Right lung (tissue), 10 donors: ENCODE results near the gene ZNF529. TPM values are rescaled to one million over a fixed set of nuclear protein-coding genes. Genes with fewer than 3 reads are reported as not detected.
"Not testable (repeated sequence)": the region's sequence is repeated elsewhere in the genome, so short reads cannot be mapped to it uniquely, and the experiment has no call there.

Experiments used
- DNase-seq, 2 donors: peaks; one replicate each; pipeline ENCODE4 v3.0.0-alpha.2; 2013
- long read RNA-seq, 8 donors: transcript quantifications; one replicate each; lab custom pipeline, GENCODE V29; 2026
- polyA plus RNA-seq, 5 donors: library from polyadenylated mRNA; unstranded; fragments of 120-200 nt; gene quantifications; one replicate each; pipeline versions ENCODE4 v1.2.1 to v1.2.3, GENCODE V29; 2013; ENCODE audit warnings: inconsistent platforms in 1 of 5, low replicate concordance in 1 of 5; ENCODE audit not compliant: insufficient read length in 5 of 5, insufficient read depth in 1 of 5

ZNF529 gene
- polyA plus RNA-seq: 10 to 100 TPM; 24.5 to 41.2 (median 32.7) TPM
- long read RNA-seq, donor 1, full-length matches to known transcripts: 3 of 20 reads
- long read RNA-seq, donor 1, partial matches to known transcripts: 17 of 20 reads
- long read RNA-seq, donor 1, other reads (novel, unspliced or antisense): 0 of 20 reads
- long read RNA-seq, donor 2: 0 reads
- long read RNA-seq, donor 3, full-length matches to known transcripts: 1 of 10 reads
- long read RNA-seq, donor 3, partial matches to known transcripts: 9 of 10 reads
- long read RNA-seq, donor 3, other reads (novel, unspliced or antisense): 0 of 10 reads
- long read RNA-seq, donor 4, partial matches to known transcripts: 0 of 2 reads
- long read RNA-seq, donor 4, other reads (novel, unspliced or antisense): 0 of 2 reads
- long read RNA-seq, donor 5, full-length matches to known transcripts: 1 of 1 reads
- long read RNA-seq, donor 5, partial matches to known transcripts: 0 of 1 reads
- long read RNA-seq, donor 5, other reads (novel, unspliced or antisense): 0 of 1 reads
- long read RNA-seq, donor 6, full-length matches to known transcripts: 5 of 12 reads
- long read RNA-seq, donor 6, partial matches to known transcripts: 7 of 12 reads
- long read RNA-seq, donor 6, other reads (novel, unspliced or antisense): 0 of 12 reads
- long read RNA-seq, donor 7, full-length matches to known transcripts: 4 of 4 reads
- long read RNA-seq, donor 7, partial matches to known transcripts: 0 of 4 reads
- long read RNA-seq, donor 7, other reads (novel, unspliced or antisense): 0 of 4 reads
- long read RNA-seq, donor 8, full-length matches to known transcripts: 1 of 8 reads
- long read RNA-seq, donor 8, partial matches to known transcripts: 7 of 8 reads
- long read RNA-seq, donor 8, other reads (novel, unspliced or antisense): 0 of 8 reads

DNA sequence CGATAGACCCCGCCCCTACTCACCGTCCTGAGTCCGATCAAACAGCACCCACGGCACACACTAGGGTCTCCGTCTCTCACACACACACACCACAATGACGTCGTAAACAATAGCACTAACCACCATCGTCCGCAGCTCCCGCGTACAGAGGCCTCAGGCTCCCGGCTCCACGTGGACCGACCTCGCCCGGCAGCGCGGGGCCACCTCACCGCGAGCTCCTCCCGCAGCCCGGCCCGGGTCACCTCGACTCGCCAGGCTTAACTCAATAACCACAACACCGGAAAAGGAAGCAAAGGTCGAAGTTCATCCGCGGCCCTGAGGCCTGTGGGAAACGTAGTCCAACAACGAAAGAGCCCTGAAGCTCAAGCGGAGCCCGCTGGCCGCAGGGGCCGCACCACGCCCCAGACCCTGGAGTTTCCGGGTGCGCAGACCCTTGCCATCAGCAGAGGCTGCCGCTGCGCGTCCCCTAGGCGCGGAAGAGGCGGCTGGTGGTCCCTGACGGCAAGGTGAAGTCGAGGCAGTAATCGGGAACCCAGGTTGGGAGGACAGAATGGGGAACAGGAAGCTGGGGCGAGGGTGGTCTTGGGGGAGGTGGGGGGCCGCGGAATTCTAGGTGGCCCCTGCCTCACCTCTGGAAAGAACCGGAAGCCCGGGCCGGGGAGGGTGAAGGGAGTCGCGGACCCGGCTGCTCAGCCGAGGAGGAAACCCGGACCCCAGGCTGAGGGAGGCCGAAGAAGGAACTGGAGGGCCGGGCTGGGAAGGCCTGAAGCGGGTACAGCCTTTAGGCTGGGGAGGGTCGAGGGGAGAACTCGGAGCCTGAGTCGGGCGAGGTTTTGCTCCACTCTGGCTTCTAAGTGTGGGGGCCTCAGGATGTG is at the start of gene ZNF529:
ZNF529 (minus strand) TSS at position 273 of the 875 bp plus-strand sequence. CDS start 946 bp downstream, outside the sequence.
- DNase-seq: peak; percentile 92 to 93

DNA sequence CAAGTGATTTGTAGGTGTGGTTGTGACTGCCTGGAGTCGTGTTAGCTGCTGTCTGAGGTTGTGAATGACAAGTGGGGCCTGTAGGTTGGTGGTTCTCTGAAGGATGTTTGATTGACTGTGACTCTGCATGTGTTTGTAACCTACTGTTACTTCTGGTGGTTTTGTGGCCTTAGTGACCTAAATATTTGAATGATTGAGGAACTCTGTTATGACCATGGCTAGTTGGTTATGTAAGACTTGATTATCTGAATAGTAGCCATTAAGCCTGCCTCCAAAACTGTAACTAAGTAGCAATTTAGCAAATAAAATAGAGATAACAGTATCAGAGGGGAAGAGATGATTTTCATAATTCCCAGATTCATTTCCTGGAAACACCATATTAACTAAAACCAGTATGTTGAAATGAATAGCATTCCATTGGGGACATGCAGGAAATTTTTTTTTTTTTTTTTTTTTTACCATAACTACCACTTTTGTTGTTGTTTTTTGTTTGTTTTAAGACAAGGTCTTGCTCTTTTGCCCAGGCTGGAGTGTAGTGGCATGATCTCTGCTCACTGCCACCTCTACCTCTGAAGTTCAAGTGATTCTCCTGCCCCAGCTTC is 32.9 kb upstream of the ZNF529 start:
- DNase-seq: no peak

DNA sequence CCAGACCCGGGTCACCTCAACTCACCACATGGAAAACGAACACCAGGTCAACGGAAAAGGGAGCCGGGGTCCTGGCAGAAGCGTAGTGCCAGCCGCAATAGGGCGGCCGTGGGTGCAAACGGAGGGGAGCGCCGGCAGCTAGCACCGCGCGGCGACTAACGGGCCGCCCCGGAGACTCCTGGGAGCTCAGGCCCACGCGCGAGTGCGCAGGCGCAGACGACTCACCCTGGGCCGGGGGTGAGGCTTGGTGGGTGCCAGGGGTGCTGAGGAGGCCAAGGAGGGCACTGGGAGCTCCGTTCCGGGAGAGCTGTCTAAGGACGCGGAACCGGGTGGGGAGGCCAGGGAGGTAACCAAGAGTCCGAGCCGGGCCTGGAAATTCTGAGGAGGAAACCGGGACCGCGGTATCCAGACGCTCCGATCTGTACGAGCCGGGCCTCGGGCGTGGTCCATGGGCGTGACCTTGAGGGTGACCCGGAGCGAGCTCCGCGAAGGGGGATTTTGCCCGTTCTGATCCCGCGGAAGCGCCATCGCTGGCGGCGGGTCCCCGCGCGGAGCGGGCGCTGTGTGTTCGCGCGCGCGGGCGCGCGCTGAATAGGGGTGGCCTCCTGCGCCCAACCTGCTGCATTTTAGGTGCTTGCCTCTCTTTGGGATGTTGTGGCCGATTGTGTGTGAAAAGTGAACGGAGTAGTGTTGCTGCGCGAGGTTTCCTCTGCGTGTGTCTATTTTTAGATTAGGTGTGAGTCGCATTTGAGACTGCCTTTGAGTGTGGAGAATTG is 32.2 kb upstream of the ZNF529 start, which contains the start of gene ZNF382:
ZNF382 (plus strand) TSS at position 213 of the 776 bp plus-strand sequence. CDS start 4,602 bp downstream, outside the sequence.
- DNase-seq: peak; percentile 78 to 80

DNA sequence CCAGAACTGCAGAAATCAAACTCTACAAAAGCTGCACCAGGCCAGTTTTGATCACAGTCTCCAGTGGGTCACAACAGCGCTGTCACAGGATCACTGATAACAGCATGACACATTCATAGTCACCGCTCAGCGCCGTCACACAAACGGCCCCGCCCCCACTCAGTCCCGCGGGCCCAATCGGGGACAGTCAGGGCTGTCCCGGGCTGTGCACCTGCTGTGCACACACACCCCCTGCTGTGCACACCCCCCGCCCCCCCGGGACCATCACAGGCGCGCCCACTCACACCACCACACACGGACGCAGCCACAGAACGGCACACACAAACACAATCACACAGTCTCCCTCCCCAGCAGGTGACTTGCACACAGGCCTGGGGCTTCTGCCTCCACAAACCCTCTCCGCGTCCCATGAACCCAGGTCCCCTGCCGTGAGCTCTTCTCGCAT is 31.6 kb upstream of the ZNF529 start:
- peak in 1 of 2 donors; percentile 43 for DNase-seq

DNA sequence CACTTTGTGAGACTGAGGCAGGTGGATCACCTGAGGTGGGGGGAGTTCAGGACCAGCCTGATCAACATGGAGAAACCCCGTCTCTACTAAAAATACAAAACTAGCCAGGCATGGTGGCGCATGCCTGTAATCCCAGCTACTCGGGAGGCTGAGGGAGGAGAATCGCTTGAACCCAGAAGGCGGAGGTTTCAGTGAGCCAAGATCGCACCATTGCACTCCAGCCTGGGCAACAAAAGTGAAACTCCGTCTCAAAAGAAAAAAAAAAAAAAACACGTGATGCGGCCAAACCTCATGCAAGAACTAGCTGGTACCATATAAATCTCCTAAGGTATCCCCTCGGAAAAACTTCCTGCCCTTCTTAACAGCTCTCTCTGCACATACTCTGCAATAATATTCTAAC is 29.6 kb upstream of the ZNF529 start:
- not testable (repeated sequence) for DNase-seq

DNA sequence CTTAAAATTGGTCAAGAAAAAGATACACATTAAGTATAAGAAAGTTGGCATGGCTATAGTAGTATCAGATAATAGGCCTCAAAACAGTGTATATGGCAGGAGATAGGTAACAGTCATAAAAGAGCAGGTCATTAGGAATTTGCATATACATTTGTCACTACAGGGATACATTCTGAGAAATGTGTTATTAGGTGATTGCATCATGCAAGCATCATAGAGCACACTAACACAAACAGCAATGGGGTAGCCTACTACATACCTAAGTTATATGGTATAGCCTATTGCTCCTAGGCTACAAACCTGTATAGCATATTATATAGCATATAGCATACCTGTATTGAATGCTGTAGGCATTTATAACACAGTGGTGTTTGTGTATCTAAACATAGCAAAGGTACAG is 6.2 kb upstream of the ZNF529 start:
- no peak for DNase-seq

DNA sequence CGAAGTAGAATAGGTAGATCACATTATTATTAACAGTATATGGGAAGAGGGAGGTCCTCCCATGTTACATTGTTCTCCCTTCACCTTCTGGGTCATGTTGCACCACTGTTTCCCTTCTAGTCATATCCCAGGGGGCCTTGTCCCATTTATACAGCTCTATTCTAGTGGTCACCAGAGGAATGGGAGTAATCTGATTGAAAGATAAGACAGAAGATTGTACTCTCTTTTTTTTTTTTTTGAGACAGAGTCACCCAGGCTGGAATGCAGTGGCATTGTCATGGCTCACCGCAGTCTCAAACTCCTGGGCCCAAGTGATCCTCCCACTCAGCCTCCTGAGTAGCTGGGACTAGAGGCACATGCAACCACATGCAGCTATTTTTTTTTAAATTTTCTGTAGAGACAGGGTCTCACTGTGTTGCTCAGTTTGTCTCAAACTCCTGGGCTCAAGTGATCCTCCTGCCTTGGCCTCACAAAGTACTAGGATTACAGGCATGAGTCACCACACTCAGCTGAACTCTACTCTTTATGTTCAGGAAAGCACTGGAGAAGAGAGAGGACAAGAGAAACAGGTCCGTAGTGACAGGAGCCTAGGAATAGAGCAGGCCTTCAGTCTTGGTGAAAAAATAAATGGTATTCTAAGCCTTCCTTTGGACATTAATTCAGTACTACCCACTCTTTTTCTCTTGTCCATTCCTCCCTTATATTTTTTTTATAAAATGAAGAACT is 4.3 kb upstream of the ZNF529 start:
- DNase-seq: no peak

DNA sequence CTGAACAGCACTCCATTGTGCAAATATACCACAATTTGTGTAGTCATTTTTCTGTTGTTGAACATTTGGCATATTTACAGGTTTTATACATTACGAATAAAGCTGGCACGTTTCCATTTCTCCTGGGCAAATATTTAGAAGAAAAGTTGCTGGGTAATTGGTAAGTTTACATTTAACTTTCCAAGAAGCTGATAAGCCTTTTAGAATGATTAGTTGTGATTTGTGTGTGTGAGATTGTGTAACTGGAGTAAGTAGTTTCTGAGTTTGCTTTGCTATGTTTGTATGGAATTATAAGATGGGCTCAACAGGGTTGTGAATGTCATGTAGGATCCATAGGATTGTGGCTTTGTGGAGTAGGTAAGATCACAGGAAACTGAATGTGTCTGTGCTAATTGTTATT is 1.6 kb upstream of the ZNF529 start:
- no peak for DNase-seq

DNA sequence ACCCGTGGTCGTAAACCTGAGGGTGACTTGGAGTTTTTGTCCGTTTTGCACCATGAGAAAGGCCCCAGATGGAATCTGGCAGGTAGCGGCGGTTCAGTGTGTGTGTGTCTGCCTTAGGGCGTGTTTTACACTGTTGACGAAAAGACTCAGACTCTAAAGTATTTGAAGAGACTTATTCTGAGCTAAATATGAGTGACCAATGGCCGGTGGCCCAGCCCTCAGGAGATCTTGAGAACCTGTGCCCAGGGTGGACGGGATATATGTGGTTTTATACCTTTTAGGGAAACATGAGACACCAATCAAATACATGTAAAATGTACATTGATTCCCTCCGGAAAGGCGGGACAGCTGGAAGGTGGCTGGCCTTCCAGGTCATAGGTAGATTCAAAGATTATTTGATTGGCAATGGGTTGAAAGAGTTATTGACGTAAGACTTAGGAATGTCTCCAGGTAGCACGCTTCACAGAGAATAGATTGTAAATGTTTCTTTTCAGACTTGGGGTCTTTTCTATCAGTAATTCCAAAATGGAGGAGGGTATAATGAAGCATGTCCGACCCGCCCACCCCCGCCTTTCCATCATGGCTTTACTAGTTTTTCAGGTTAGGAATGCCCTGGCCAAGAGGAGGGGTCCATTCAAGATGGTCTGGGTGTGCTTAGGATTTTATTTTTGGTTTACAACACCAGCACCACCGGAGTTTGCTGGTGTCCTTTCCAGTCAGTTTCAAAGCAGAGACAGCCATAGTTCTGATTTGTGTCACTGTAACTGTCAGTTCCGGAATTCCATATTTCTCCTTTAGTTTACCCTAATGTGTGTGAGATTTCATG is 1.0 kb upstream of the ZNF529 start:
- peak; percentile 46 for DNase-seq

DNA sequence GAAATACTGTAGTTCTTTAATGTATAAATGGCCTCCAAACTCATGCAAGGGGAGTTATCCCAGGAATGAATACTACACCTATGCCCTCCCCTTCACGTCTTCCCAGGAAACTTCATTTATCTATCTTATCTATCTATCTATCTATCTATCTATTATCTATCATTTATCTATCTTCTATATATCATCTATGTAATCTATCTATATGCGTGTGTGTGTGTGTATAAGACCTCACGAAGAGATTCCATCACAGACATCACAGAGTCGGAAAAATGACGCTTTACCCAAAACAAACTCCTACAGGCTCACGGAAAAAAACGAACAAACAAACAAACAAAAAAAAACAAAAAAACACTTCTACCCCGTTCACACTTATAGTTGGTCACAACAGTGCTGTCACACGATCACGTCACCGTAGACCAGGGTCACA is 486 bp downstream of the ZNF529 start:
- no peak for DNase-seq

DNA sequence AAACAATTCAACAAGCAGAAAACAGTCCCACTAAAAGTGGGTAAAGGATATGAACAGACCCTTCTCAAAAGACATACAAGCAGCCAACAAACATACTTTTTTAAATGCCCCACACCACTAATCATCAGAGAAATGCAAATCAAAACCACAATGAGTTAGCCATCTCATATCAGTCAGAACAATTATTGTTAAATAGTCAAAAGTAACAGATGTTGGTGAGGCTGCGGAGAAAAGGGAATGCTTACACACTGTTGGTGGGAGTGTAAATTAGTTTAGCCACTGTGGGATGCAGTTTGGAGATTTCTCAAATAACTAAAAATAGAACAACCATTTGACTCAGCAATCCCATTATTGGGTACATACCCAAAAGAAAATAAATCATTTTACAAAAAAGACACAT is 8.7 kb downstream of the ZNF529 start:
- no peak for DNase-seq

DNA sequence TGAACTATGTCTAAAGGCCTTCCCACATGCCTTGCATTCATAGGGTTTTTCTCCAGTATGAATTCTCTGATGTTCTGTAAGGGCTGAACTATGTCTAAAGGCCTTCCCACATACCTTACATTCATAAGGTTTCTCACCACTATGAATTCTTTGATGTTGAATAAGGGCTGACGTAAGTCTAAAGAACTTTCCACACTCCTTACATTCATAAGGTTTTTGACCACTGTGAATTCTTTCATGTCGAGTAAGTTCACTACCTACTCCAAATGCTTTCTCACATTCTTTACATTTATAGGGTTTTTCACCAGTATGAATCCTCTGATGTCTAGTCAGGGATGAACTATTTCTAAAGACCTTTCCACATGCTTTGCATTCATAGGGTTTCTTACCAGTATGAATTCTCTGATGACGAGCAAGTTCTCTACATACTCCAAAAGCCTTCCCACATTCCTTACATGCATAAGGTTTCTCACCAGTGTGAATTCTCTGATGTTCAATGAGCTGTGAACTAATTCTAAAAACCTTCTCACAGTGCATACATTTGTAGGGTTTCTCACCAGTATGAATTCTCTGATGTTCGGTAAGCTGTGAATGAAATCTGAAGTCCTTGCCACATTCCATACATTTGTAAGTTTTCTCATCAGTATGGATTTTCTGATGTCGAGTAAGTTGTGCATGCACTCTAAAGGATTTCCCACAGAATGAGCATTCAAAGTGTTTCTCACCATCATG is 25.9 kb downstream of the ZNF529 start:
- no peak for DNase-seq

DNA sequence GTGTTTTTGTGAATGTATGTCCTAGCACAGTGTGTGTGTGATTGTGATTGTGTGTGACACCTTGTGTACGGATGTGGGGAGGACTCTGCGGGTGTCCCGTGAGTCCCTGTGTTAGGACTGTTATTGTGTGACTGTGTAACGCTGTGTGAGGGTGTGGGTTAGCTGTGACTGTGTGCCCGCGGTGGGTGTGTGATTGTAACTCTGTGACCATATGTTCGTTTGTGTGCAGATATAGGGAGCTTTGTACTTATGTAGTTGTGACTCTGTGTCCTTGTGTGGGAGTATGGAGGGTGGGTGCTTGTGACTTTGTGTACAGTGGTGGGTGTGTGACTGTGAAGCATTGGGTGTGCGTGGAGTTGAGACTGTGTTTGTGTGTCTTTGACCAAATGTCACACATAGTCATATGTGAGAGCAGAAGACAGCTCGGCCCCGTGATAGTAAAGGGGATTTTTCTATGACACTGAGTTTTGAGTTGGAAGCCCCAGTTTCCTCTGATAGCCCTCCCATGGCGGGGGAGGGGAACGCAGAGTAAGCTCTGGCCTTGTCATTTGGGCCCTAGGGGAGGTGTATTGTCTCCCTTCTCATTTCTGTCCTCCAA is 44.1 kb downstream of the ZNF529 start:
- DNase-seq: no peak

DNA sequence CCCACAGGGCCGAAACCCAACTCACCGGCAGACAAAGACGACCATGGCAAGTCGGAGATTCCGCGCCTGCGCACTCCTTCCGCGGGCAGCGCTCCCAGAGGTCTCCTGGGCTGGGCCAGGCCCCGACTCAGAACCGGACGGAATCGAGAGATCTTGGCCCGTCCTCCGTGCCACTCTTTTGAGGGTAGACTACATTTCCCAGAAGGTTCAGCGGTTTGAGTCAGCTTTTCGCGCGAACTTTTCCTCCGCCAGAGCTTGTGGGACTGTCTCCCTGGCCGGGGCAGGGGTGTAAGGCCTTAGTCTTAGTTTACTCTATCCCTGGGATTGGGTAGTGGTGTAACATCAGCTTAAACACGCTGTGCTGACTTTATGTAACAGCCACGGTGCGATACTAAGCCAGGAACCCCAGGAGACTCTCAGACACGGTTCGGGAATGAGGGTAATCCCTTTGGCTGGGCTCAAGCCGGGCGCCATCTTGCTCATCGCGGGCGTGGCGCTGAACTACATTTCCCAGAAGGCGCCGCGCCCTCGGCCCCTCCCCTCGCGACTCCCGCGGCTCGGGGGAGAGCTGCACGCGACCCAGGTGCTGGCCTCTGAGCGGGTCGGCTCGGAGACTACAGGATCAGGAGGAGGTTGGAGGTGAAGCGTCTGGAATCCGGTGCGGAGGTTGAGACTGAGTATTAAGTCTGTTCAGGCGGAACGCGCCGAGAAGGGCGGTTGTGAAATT is 44.7 kb downstream of the ZNF529 start, which contains the start of gene ZNF260:
ZNF260 (minus strand) TSS at position 78 of the 727 bp plus-strand sequence. CDS start 13,033 bp downstream, outside the sequence.
- DNase-seq: peak; percentile 97 to 98

DNA sequence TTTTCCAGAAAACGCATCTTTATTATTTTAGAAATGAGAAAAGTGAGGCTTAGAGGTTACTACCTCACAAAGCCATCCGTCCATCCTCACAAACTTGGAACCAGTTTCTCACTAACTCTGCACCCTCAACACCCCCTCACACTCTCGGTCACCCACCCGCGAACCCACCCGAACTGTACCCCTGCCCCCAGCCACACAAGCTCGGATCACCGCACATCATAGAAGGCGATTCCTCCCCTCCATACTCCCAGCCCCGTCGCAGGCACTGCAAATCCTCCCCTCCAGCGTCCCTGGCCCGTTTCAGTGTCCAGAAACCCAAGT is 45.3 kb downstream of the ZNF529 start:
- DNase-seq: no peak

DNA sequence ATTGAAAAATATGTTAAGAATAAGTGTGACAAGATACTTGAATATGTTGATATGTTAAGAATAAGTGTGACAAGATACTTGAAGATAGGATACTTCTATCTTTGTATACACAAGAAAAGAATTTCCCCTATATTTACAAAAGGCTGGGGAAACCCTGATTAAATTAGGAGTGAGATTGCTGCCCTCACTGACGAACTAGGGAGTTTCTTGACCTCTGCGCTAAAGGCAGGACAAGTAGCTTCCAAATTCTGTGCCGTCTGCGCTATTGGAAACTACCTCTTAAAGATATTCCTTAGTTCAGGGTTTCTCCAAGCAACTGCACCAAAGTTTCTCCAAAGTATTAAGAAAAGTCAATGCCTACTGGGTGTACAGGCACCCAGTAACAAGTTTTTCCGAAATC is 45.8 kb downstream of the ZNF529 start:
- no peak for DNase-seq

DNA sequence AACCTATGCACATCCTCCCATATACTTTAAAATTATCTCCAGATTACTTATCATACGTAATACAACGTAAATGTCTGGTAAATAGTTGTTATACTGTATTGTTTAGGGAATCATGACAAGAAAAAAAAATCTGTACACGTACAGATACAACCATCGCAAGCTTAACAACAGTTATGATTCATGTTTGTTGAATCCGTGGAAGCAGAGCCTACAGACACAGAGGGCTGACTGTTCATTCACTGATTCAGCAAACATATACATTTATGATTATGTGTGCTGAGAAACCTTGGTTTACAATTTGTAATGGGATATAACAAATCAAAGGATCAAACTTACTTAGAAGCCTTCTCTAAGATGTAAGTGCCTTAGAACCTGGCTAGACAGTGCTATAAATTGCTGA is 46.5 kb downstream of the ZNF529 start:
- DNase-seq: no peak
